ENCODE results near the gene DLG5. TPM values are rescaled to one million over a fixed set of nuclear protein-coding genes. Genes with fewer than 3 reads are reported as not detected.

DLG5 gene
- total RNA-seq, 3 donors from 2014 or later: 28.9 to 78.3 (median 35.1) TPM

GRCh38 chr10:77856566-77856965 is 70.0 kb downstream of the DLG5 start:
- DNase-seq (no peak), ATAC-seq (no peak)
- no peaks in the 10 kb centered on the region for H3K36me3 ChIP-seq (ENCODE audit: low read depth)
- TF ChIP-seq CTCF (IDR thresholded peaks at IDR 0.05): no peak
- no peaks in the 10 kb centered on the region for H3K4me1 ChIP-seq (ENCODE audit: low read depth)
- no peak overlapping the region for H3K4me3 ChIP-seq
- H3K9me3 ChIP-seq: no peaks in the 10 kb centered on the region
- intact Hi-C loops (cut with DNase I, micrococcal nuclease): no loop called here

GRCh38 chr10:77855404-77856155 is 71.0 kb downstream of the DLG5 start:
- Histone ChIP-seq H3K36me3 (ENCODE audit: low read depth) (no peaks in the 10 kb centered on the region), H3K4me1 (ENCODE audit: low read depth) (no peaks in the 10 kb centered on the region), H3K4me3 (no peak overlapping the region), H3K9me3 (no peaks in the 10 kb centered on the region)
- intact Hi-C loops (cut with DNase I, micrococcal nuclease): no loop called here
- TF ChIP-seq CTCF (IDR thresholded peaks at IDR 0.05): no peak
- no peak for ATAC-seq
- no peak for DNase-seq

GRCh38 chr10:77854115-77854514 is 72.4 kb downstream of the DLG5 start:
- peaks cover 4% of the 10 kb centered on the region for H3K4me1 ChIP-seq (ENCODE audit: low read depth)
- ATAC-seq: no peak
- no peak overlapping the region for H3K4me3 ChIP-seq
- intact Hi-C loops (cut with DNase I, micrococcal nuclease): no loop called here
- no peak for DNase-seq
- no peak for TF ChIP-seq CTCF (IDR thresholded peaks at IDR 0.05)
- H3K36me3 ChIP-seq (ENCODE audit: low read depth): no peaks in the 10 kb centered on the region
- H3K9me3 ChIP-seq: no peaks in the 10 kb centered on the region

GRCh38 chr10:77853256-77853655 is 73.3 kb downstream of the DLG5 start:
- no peak for TF ChIP-seq CTCF (IDR thresholded peaks at IDR 0.05)
- intact Hi-C loops (cut with DNase I, micrococcal nuclease): no loop called here
- peaks cover 4% of the 10 kb centered on the region for H3K4me1 ChIP-seq (ENCODE audit: low read depth)
- H3K36me3 ChIP-seq (ENCODE audit: low read depth): no peaks in the 10 kb centered on the region
- no peak for DNase-seq
- ATAC-seq: no peak
- H3K4me3 ChIP-seq: no peak overlapping the region
- H3K9me3 ChIP-seq: no peaks in the 10 kb centered on the region

- intact Hi-C loops (cut with DNase I, micrococcal nuclease): no loop called here
- H3K36me3 ChIP-seq (ENCODE audit: low read depth): no peaks in the 10 kb centered on the region
- no peak for TF ChIP-seq CTCF (IDR thresholded peaks at IDR 0.05)
These were observed 75.8 kb downstream of the DLG5 start for GRCh38 chr10:77850620-77851231.

More at GRCh38 chr10:77850620-77851231, 75.8 kb downstream of the DLG5 start:
- Histone ChIP-seq H3K4me3 (no peak overlapping the region), H3K9me3 (no peaks in the 10 kb centered on the region), H3K4me1 (ENCODE audit: low read depth) (peaks cover 7% of the 10 kb centered on the region)
- no peak for DNase-seq
- no peak for ATAC-seq

All from mucosa of descending colon (tissue), 3 donors.